ENCODE measurements around the gene NOTCH4.
A peak's percentile ranks its signal among the peaks of the same experiment; 100 is the strongest.
"Not testable (repeated sequence)": the region's sequence is repeated elsewhere in the genome, so short reads cannot be mapped to it uniquely, and the experiment has no call there.

The NOTCH4 gene

GRCh38 chr6:32223258-32224235 is at the start of gene NOTCH4:
NOTCH4 (minus strand) TSS chr6:32224067; CDS start chr6:32223928, 139 bp downstream.
- no peak for DNase-seq

- DNase-seq, result no peak
These were observed 47.6 kb upstream of the NOTCH4 start for GRCh38 chr6:32271429-32271828.

DNA sequence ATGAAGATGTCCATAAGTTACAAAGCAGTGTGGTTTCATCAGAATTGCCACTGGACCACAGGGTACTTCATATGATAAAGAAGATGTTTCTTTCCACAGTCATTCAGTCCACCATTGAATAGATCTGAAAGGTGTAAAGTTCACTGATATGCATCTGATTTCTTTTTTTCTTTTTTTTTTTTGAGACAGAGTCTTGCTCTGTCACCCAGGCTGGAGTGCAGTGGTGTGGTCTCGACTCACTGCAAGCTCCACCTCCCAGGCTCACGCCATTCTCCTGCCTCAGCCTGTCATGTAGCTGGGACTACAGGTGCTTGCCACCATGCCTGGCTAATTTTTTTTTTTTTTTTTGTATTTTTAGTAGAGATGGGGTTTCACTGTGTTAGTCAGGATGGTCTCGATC is 44.6 kb upstream of the NOTCH4 start:
- DNase-seq, result not testable (repeated sequence)

GRCh38 chr6:32267035-32267434 is 43.2 kb upstream of the NOTCH4 start:
- no peak for DNase-seq

DNA sequence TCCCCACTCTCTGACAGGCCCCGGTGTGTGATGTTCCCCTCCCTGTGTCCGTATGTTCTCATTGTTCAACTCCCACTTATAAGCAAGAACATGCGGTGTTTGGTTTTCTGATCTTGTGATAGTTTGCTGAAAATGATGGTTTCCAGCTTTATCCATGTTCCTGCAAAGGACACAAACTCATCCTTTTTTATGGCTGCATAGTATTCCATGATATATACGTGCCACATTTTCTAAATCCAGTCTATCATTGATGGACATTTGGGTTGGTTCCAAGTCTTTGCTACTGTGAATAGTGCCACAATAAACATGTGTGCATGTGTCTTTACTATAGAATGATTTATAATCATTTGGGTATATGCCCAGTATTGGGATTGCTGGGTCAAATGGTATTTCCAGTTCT is 33.4 kb upstream of the NOTCH4 start:
- DNase-seq, result not testable (repeated sequence)

DNA sequence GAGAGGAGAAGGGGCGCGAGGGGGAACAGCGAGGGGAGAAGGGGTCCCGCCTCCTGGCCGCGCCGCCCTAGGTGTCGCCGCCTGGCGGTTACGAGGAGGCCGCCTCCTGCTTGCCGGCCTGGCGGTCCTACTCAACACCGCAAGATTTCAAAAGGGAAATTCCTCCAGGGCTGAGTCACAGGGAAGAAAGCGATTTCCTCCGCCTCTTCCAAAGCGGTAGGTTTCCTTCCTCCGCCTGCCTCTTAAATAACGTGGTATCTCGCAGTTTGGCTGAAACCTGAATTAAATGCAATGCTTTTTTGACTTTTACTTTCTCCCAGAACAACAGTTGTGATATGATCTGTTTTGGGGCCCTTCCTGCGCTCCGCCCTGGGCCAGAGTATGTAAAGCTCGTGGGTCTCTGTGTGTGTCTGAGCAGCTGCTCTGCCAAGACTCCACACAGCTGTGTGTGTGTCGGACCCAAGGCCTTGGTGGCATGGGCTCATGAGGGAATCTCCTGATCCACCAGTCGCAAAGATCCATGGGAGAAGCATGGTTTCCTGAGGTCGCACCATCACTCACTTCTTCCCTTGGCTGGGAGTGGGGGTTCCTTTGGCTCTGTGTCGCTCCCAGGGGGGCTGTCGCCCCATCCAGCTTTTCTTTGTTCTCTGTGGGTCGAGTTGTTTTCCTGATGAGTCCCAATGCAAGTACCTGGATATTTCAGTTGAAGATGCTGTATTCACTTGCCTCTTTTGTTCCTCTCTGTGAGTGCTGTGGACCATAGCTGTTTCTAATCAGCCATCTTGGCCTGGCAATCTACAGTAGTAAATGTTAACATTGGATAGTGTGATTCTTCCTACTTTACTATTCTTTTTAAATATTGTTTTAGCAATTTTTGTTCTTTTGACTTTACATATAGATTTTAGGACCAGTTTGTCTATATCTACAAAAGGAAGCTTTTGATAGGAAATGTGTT is 31.6 kb upstream of the NOTCH4 start:
- no peak for DNase-seq

DNA sequence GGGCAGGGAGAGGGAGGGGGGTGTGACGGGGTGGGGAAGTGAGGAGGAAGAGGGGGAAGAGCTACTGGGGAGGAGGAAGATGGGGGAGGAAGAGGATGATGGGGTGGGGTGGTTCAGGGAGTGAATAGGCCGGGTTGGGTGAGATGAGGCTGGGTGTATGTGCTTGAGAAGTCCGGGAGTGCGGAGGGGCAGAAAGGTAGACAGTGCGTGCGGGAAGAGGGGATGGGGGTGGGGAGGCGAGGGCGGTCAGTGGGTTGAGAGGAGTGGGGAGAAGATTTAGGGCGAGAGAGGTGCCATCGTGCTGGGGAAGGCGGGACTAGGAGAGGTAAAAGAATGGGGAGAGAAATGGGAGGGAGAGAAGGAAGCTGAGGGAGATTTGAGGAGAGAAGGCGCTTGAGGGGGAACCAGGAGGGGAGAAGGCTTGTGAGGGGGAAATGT is 30.9 kb upstream of the NOTCH4 start:
- DNase-seq, result no peak

- DNase-seq, result no peak
These were observed 28.6 kb upstream of the NOTCH4 start for GRCh38 chr6:32252331-32253009.

GRCh38 chr6:32249262-32249661 is 25.4 kb upstream of the NOTCH4 start:
- no peak for DNase-seq

DNA sequence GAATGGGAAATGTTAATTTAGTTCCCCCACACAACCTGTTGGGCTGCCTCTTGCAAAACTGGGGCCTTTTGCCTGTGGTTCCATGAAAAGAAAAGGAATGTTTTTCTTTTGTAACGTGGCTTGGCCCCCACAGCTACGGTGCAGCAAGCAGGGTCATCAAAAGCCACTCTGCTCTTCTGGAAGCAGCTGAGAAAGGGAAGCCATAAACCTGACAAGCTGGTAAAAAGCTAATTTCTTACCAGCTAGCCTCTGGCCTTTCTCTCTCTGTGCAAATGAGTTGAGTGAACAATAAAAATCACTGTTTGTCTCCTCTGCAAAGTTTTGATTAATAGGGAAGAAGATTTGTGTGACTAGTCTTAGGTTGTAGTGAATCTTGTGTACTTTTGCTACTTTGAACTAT is 23.5 kb upstream of the NOTCH4 start:
- no peak for DNase-seq

- DNase-seq, result peak; percentile 55
These were observed 21.1 kb upstream of the NOTCH4 start for GRCh38 chr6:32244946-32245398.

GRCh38 chr6:32244270-32244669 is 20.4 kb upstream of the NOTCH4 start:
- DNase-seq, result no peak

DNA sequence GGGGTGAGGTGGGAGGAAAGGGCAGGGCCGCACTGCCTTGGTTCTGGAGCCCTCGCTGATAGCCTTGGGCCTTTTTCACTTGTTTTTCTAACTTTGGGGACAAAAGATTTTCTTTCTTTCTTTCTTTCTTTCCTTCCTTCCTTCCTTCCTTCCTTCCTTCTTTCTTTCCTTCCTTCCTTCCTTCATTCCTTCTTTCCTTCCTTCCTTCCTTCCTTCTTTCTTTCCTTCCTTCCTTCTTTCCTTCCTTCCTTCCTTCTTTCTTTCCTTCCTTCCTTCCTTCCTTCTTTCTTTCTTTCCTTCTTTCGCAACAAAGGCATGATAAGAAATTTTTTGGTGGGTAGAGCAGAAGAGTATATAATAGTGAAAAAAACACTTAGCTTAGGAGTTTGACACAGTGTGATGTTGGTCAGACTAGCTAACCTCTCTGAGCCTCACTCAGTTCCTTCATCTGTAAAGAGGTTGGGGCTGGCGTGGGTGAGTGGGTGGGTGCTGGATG is 18.5 kb upstream of the NOTCH4 start:
- DNase-seq, result not testable (repeated sequence)

DNA sequence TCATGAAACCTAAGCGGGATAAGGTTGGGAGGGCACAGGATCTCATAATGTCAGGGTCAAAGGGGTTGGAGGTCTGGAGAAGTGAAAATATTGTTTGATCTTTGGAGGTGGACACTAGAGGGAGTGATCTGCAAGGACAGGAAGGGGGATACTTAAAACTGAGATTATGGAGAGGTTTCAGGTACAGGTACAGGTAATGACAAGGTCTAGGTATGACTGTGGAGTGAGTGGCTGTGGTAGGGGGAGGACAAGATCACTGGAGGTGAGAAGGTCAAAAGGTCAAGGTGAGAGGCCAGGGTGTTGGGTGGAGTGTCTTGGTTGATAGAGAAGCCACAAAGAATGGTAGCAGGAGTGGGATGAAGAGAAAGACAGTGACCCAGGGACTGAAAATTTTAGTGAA is 16.8 kb upstream of the NOTCH4 start:
- no peak for DNase-seq

- no peak for DNase-seq
These were observed 15.6 kb upstream of the NOTCH4 start for GRCh38 chr6:32239462-32239861.

DNA sequence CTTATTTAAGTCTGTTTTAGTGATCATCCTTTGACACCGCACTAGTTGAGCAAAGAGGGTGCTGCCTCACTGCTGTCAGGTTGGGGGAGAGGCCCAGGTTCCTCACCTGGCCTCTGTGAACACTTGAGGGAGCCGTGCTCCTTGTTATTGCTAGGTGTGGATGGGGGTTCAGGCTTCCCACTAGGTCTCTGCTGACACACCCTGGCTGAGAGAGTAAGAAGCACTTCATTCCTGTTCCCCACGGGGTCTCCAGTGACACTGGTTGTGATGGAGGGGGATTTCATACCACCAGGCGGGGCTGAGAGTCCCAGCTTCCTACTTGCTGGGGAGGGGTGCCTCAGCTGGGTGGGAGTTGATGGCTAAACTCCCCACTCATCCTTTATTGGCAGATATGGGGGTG is 11.1 kb upstream of the NOTCH4 start:
- DNase-seq, result peak; percentile 24

- no peak for DNase-seq
These were observed 2.6 kb upstream of the NOTCH4 start for GRCh38 chr6:32226434-32226833.

- DNase-seq, result no peak
These were observed 829 bp upstream of the NOTCH4 start for GRCh38 chr6:32224696-32225095.

DNA sequence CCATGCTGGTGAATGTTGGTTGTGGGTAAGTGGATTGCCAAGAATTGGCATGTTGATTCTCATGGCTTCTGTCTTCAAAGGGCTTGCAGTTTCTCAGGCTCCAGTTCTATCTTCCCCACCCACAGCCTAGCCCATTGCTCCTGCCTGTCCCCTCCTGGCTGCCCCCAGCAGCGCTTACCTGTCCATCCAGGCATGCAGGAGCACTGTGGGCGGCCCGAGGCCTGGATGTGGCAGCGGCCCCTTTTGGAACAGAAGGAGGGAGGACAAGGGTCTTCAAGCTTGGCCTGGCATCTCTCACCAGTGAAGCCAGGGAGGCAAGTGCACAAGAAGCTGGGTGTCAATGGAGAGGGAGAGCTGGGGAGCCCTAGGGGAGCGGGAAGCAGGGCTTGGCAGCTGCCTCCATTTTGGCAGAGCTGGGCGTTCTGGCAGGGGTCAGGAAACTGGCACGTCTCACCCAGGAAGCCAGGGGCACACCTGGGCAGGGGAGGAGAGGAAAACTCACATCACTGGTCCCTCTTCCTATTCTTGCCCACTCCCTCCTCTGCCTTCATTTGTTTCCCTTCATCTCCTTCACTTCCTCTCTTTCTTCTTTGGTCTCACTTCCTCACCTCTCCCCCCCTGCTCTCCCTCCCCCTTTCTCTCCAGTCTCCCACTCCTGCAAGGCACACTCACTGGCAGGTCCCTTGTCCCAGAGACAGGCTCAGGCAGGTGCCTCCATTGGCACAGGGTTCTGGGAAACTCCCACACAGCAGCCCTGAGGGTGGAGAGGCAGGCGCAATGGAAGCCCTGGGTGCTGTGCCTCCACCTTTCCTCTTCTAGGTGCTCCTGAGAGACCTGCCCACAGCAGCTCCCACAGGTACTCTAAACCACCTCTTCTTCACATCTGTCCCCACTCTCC is 1.3 kb downstream of the NOTCH4 start:
- no peak for DNase-seq

GRCh38 chr6:32220021-32220420 is 3.8 kb downstream of the NOTCH4 start:
- no peak for DNase-seq

- no peak for DNase-seq
These were observed 5.7 kb downstream of the NOTCH4 start for GRCh38 chr6:32218167-32218566.
